Left kidney (tissue), 8 donors: Measurements from ENCODE around the gene BMP4. TPM values are rescaled to one million over a fixed set of nuclear protein-coding genes. Genes with fewer than 3 reads are reported as not detected.
"Not testable (repeated sequence)": the region's sequence is repeated elsewhere in the genome, so short reads cannot be mapped to it uniquely, and the experiment has no call there.

Experiments used
- DNase-seq: peaks from one replicate; pipeline ENCODE4 v3.0.0-alpha.2; 2013
- long read RNA-seq, 8 donors: transcript quantifications; one replicate each; lab custom pipeline, GENCODE V29; 2026
- polyA plus RNA-seq: library from polyadenylated mRNA; unstranded; fragments of 120-200 nt; gene quantifications from one replicate; pipeline ENCODE4 v1.2.1, GENCODE V29; 2013; ENCODE audit not compliant: insufficient read length

BMP4 gene
- 44.5 TPM for polyA plus RNA-seq
- long read RNA-seq, donor 1, partial matches to known transcripts, result 0 of 10 reads
- long read RNA-seq, donor 1, other reads (novel, unspliced or antisense), result 0 of 10 reads
- long read RNA-seq, donor 2, transcript BMP4-201 (4 exons, 1,917 nt), result major isoform, 6 of 13 reads
- long read RNA-seq, donor 2, partial matches to known transcripts, result 0 of 13 reads
- long read RNA-seq, donor 2, other reads (novel, unspliced or antisense), result 0 of 13 reads
- long read RNA-seq, donor 3, transcript BMP4-201 (4 exons, 1,917 nt), result major isoform, 6 of 13 reads
- long read RNA-seq, donor 3, partial matches to known transcripts, result 0 of 13 reads
- long read RNA-seq, donor 3, other reads (novel, unspliced or antisense), result 0 of 13 reads
- long read RNA-seq, donor 4, partial matches to known transcripts, result 0 of 1 reads
- long read RNA-seq, donor 4, other reads (novel, unspliced or antisense), result 0 of 1 reads
- long read RNA-seq, donor 5, transcript BMP4-201 (4 exons, 1,917 nt), result major isoform, 8 of 16 reads
- long read RNA-seq, donor 5, transcript BMP4-205 (3 exons, 1,705 nt), result minor isoform, 5 of 16 reads
- long read RNA-seq, donor 5, partial matches to known transcripts, result 0 of 16 reads
- long read RNA-seq, donor 5, other reads (novel, unspliced or antisense), result 0 of 16 reads
- long read RNA-seq, donor 6, transcript BMP4-201 (4 exons, 1,917 nt), result minor isoform, 5 of 15 reads
- long read RNA-seq, donor 6, transcript BMP4-205 (3 exons, 1,705 nt), result major isoform, 6 of 15 reads
- long read RNA-seq, donor 6, partial matches to known transcripts, result 0 of 15 reads
- long read RNA-seq, donor 6, other reads (novel, unspliced or antisense), result 0 of 15 reads
- long read RNA-seq, donor 7, transcript BMP4-201 (4 exons, 1,917 nt), result minor isoform, 5 of 18 reads
- long read RNA-seq, donor 7, transcript BMP4-206 (4 exons, 1,708 nt), result major isoform, 8 of 18 reads
- long read RNA-seq, donor 7, partial matches to known transcripts, result 0 of 18 reads
- long read RNA-seq, donor 7, other reads (novel, unspliced or antisense), result 0 of 18 reads
- long read RNA-seq, donor 8, partial matches to known transcripts, result 0 of 6 reads
- long read RNA-seq, donor 8, other reads (novel, unspliced or antisense), result 0 of 6 reads

- peak; percentile 78 for DNase-seq
Observed at GRCh38 chr14:53956427-53957201, at the start of gene BMP4. TSS of gene BMP4 (minus strand) at chr14:53956825. CDS start at chr14:53952222, 4,603 bp downstream.

DNA sequence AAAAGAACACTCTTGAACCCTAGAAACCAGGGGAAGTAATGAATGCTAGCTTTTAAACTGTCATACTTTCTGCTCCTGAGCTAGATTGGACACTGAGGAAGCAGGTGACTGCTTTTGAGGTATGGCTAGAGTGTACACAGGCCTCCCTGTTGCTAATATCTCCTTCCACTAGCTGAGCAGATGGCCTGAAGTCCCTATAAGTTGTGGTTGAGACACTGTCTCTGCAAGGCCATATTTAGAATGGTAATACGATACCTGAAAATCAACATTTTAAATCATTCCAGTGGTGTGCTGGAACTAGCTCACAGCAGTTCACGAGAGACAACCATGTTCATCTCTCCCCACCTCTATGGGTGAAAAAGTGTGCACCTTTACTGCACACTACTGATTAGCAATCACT lies 46.4 kb upstream of the BMP4 start:
- DNase-seq, result no peak

GRCh38 chr14:54002653-54003052 lies 46.0 kb upstream of the BMP4 start:
- no peak for DNase-seq

DNA sequence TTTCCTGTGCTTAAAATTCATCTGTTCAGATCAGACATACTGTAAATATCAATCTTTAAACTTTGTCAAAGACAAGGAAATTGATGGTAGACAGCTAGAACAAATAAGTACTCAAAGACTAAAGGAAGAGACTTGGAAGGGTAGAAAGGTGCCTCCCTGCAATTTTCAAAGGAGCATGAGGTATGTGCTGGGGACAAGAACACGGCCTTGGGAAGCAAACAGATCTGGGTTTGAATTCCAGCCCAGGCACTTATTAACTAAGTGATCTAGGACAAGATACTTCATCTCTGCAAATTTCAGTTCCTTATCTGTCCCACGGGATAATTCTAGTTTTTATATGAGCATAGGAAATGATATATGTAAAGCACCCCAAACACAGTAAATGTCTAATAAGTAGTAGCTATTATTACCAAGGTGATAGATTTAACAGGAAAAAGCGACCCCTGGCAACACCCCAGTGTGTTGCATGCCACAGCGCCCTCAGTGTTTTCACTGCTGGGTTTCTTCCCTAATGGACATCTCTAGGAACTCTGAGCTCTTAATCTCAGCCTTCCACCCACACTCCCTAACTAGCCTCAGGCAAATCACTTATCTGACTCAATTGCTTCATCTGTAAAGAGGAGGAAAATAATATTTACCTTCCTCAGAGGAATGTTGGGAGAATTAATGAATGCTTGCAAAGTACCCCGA lies 44.7 kb upstream of the BMP4 start:
- DNase-seq, result no peak

DNA sequence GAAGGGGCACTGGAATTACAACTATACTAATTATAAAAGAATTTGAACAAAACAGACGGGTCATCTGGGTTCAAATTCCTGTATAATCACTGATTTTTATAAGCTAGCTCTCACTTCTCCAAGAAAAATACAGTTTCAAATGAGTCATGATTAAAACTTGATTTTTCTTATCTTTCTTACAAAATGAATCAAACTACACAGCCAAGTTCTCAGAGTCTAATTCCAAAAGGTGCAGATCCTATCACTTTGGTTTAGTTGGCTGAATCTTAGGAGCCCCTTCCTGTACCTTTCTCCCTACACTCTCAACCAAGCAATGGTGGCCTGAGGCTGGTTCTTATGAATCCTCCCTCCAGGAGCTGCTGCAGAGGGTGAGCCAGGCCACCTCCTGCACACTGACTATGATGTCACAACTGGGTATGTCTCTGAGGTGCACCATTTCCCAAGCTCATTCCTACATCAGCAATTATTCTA lies 43.8 kb upstream of the BMP4 start:
- DNase-seq, result no peak

- DNase-seq, result peak; percentile 58
Observed at GRCh38 chr14:53999061-53999488, 42.5 kb upstream of the BMP4 start.

DNA sequence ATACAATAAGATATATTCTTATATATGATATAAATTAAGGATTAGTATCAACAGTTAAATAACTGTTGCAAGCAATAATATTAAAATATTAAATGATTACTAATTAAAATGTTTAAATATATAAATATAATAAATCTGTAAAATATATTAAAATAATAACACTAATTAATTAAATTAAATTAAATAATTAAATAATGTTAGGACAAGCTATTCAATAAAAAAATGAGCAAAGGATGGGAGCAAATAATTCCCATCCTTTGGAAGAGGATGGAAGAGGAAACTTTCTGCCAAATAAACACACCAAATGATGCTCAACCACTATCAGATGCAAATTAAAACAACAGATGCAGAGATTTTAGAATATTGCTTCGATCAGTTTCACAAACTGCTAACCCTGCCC lies 39.4 kb upstream of the BMP4 start:
- no peak for DNase-seq

DNA sequence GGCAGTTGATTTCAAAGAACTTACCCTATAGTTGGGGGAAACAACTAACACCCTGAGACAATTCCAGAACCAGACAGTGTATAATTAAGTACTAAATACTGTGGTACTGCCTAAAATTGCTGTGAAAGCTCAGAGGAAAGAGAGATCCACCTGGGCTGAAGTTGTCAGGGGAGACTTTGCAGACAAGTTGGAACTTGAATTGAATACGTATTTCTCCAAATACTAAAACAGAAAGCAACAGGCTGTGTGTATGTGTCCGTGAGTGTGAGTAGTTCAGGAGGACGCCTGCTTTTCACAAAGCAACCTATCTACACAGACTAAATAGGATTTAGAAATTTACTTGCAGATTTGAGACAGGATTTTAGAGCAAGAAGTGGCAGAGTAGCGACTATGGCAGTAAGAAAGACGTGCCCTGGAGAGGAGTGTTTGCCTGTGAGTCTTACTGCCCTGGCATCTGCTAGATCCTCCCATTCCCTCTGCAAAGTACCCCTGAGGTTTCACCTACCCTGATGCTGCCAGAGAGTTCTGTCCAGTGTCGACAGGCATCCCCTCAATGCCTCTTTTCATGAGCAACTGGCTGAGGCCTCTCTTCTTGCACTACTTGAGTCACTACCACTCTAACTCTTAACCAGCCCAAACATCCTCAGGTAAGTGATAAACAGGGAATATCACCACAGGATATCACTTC lies 37.4 kb upstream of the BMP4 start:
- no peak for DNase-seq

GRCh38 chr14:53990978-53991377 lies 34.4 kb upstream of the BMP4 start:
- no peak for DNase-seq

- not testable (repeated sequence) for DNase-seq
Observed at GRCh38 chr14:53986718-53987117, 30.1 kb upstream of the BMP4 start.

GRCh38 chr14:53984958-53985357 lies 28.3 kb upstream of the BMP4 start:
- not testable (repeated sequence) for DNase-seq

GRCh38 chr14:53983112-53983511 lies 26.5 kb upstream of the BMP4 start:
- no peak for DNase-seq

GRCh38 chr14:53982546-53982945 lies 25.9 kb upstream of the BMP4 start:
- DNase-seq, result no peak

- DNase-seq, result no peak
Observed at GRCh38 chr14:53979747-53980642, 23.4 kb upstream of the BMP4 start.

DNA sequence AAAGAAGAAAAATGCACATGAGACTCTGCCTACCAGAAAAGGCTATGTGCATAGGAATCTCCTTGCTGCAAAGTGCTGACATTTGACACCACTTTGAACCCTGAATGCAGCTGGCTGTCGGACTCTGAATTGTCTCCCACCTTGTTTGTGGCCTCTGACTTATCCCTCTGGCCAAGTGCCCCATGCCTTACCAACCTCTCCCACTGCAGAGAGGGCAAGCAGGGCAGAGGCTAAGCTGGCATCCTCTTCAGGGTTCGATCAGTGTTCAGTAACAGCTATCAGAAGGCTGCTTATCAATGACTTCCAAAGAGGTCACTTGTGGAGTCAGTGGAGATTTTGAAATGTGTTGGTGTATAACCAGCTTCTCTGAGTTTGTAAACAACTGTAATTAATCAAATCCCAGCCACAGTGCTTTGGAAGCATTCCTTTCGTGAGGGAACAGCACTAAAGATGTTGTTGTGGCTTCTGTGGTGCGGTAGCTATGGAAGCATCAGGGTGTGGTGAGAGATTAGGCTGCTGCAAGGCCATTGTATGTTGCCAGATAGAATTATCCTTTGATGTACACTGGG lies 22.6 kb upstream of the BMP4 start:
- no peak for DNase-seq

GRCh38 chr14:53978194-53978593 lies 21.6 kb upstream of the BMP4 start:
- no peak for DNase-seq

DNA sequence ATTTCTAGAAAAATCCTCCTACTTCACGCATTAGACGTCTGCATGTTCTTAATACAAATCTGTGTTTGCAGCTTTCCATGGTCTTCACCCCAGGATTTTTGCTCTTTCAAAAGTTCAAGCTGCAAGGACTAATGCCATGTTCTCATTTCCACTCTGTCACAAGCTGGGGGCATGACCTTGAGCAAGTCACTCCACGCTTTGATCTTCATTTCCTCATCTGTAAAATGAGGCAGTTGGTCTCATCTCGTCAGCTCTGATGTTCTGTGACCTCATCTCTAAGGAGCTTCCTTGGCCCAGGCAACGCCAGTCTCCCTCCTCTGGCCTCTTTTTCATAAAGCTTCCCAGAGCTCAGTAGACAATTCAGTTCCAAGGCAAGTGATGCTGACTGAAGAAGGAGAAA lies 18.8 kb upstream of the BMP4 start:
- no peak for DNase-seq

GRCh38 chr14:53971521-53971920 lies 14.9 kb upstream of the BMP4 start:
- no peak for DNase-seq

- DNase-seq, result no peak
Observed at GRCh38 chr14:53969326-53969725, 12.7 kb upstream of the BMP4 start.
